Stimulated activated CD4-positive, alpha-beta T cell treated with anti-CD3 and anti-CD28 coated beads, Interleukin-1b, Interleukin-23, amount 100 ng/mL, for 48 hours (primary cell): ENCODE results near the gene GPR78.
A peak's percentile ranks its signal among the peaks of the same experiment; 100 is the strongest.

Experiments used
- DNase-seq: peaks from one replicate; pipeline ENCODE4 v3.0.0-alpha.2; 2020

GPR78 gene

GRCh38 chr4:8580321-8581093 lies at the start of gene GPR78:
TSS of gene GPR78 (plus strand) at chr4:8580392. CDS start at chr4:8580983, 591 bp downstream.
- DNase-seq: peak; percentile 34

- DNase-seq: no peak
Measured at GRCh38 chr4:8532245-8532781, 47.9 kb upstream of the GPR78 start.

DNA sequence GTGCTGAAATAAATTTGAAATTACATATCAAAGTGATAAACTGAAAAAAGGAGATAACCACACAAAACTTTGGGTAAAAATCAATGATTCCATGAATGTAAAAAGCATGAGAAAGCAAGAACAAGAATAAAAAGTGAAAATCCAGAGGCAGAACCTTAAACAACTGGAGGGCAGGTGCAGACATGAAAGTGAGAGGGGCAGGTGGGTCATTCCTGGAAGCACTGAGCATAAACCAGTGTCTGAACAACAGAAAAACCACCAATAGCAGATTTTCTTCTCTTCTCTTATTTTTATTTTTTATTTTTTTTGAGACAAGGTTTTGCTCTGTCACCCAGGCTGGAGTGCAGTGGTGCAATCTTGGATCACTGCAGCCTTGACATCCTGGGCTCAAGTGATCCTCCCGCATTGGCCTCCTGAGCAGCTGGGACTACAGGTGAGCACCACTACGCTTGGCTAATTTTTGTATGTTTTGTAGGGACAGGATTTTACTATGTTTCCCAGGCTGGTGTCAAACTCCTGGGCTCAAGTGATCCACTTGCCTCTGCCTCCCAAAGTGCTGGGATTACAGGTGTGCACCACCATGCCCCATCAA lies 46.8 kb upstream of the GPR78 start:
- no peak for DNase-seq

DNA sequence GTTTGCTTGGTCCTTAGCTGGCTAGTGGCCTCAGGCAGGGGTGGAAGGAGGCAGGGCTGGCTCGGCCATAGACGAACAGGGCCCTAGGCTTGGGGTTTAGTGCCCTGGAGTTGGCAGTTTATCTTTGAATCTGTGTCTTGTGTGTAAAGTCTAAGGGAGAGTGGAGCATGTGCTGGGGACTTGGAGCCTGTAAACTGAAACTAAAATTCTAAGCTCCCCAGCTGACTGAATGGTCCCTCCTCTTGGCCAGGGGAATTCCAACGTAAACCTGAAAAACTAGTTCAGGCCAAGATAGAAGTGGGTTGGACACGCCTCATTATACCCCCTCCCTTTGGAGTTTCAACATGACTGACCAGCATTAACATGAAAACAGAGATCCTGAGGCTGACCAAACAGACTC lies 46.1 kb upstream of the GPR78 start:
- no peak for DNase-seq

DNA sequence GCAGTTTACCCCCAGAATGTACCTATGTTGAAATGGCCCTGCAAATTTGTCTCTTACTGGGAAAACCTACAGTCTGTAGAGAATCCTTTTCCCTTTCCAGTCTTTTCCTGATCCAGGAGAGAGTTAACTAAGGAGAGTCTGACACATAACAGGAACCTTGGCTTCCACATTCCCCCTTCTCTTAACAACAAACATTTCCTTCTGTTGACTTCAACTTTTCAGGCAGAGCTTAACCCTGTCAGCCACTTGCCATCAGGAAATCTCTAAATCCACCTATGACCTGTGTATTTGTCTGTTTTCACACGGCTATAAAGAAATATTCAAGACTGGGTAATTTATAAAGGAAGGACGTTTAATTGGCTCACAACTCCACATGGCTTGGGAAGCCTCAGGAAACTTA lies 45.6 kb upstream of the GPR78 start:
- DNase-seq: no peak

DNA sequence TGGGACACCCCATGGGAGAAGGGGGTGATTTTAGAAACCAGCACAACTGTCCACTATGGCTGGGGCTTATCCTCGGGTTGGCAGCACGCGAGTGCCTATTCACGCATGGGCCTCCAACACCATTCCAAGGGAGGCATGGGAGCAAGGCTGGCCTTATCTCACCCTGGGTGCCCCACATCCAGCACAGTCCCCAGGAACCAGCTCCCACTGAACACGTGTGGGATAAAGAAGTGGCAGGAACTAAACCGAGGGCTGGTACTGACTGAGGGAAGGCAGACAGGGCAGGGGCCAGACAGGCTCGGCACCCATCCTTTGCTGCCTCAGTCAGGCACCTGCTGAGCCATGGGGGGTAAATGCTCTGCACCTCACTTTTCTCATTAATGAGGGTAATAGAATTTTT lies 43.7 kb upstream of the GPR78 start:
- no peak for DNase-seq

DNA sequence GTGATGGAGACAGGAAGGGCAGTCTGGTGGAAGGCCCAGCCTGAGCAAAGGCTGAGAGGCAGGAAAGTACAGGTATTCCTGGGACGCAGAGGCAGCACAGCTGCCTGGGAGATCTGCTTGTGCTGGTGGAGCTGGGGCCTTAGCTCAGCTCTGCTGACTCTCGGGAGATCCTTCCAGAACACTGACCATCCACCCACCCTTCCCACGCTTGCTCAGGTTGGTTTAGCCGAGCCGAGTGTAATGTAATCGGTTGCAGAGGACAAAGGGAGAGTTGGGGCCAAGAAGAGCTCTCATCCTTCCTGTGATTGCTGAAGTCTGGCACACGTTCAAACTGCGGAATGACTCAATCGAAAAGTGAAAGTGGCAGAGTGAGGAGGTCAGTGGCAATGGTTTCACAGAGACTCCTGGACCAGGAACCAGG lies 43.1 kb upstream of the GPR78 start:
- DNase-seq: no peak

GRCh38 chr4:8538076-8538702 lies 42.0 kb upstream of the GPR78 start:
- no peak for DNase-seq

GRCh38 chr4:8538703-8539567 lies 41.3 kb upstream of the GPR78 start:
- no peak for DNase-seq

DNA sequence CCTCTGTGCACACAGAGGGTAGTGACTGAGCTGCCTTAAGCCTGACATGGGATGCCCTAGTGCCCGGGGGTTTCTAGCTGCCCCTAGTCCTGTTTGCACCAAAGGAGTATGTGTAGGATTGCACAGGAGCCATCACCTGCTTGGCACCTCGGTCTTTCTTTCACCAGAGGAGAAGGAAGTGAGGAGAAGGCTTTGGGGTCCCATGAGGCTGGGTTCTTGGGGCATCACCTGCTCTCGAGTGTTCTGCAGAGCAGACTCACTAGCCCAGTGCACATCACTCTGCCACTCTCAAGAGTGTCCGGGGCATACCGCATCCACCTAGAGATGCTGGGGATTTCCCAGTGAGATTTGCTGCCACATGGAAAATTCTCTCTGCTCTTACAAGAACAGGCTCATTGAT lies 40.5 kb upstream of the GPR78 start:
- DNase-seq: no peak

GRCh38 chr4:8540072-8540471 lies 40.1 kb upstream of the GPR78 start:
- DNase-seq: peak; percentile 30

DNA sequence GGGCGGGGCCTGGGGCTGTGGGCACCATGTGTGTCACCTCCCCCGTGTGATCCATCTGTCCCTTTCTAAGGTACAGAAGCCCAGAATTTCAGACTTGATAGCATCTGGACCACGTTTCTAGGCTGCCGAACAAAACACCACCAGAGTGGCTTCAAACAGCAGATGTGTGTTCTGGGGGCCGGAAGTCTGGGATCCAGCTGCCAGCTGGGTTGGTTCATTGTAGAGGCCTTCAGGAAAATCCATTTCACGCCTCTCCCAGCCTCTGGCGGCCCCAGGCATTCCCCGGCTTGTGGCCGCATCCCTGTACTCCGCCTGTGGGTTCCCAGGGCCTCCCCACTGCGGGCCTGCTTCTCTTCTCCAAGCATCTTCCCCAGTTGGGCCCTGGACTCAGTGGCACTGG lies 39.6 kb upstream of the GPR78 start:
- no peak for DNase-seq

- no peak for DNase-seq
Measured at GRCh38 chr4:8540991-8541390, 39.2 kb upstream of the GPR78 start.

- no peak for DNase-seq
Measured at GRCh38 chr4:8541981-8542715, 38.0 kb upstream of the GPR78 start.

GRCh38 chr4:8542776-8543525 lies 37.2 kb upstream of the GPR78 start:
- no peak for DNase-seq

DNA sequence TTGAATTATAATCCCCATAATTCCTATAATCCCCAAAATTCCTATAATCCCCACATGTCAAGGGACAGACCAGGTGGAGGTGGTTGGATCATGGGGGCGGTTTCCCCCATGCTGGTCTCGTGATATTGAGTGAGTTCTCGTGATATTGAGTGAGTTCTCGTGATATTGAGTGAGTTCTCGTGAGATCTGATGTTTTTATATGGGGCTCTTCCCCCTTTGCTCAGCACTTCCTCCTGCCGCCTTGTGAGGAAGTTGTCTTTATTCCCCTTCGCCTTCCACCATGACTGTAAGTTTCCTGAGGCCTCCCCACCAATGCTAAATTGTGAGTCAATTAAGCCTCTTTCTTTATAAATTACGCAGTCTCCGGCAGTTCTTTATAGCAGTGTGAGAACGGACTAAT lies 36.6 kb upstream of the GPR78 start:
- DNase-seq: no peak

DNA sequence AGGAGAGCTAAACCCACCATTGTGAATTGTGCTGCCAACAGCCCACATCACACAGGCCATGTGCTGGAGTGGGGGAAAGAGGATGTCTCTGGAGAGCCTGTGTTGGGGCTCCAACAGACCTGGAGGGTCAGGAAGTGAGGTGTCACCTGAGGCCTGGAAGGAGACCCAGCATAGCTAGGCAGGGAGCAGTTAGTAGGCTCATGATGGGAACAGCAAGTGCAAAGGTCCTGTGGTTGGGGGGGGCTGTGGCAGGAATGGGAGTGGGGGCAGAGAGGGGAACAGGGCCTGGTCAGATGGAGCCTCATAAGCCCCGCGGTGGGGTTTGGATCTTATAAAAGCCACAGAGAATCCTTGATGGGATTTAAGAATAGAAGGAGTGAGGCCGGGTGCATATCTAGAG lies 35.9 kb upstream of the GPR78 start:
- DNase-seq: no peak

DNA sequence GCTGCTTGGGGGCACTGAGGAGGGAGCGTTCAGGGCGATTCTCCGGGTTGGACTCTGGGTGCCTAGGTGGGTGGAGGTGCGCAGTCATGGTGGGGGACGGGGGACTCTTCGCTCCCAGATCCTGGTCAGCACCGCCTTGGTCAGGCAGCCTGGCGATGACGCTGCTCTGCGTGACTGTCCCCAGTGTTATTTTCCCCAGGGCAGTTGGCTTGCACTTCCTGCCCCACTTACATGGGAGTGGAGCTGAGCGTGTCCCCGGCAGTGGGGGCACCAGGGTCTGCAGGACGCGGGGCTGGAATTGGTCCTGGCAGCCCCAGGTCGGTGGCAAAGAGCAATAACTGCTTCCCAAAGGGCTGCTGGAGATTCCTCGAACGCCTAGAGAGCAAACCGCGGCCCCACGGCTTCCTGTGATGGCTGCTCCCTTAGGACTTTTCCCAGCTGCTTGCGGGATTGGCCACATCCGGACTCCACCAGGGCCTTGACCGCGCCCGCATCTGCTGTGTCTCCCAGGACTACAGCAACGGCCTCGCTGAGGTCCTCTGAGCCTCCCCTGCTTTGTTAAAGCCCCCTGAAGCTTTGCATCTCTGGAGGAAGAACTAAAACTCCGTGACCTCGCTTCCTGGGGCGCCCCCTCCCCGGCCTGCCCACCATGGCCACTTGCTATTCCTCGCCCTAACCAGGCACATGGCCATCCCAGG lies 35.3 kb upstream of the GPR78 start:
- DNase-seq: no peak

DNA sequence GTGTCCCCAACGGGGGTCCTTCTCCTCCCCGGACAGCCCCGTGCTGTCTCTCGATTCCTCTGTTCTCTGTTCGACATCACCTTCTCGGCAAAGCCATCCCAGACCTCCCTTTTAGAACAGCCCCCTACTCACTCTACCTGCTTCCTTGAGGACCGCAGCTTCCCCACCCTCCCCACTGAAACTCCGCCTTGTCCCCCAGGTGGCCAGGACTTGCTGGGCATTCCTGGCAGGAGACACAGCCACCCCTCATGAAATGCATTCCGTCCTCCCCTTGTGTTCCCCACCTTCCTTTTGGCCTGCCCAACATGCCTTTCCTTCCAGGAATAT lies 34.8 kb upstream of the GPR78 start:
- DNase-seq: no peak

- no peak for DNase-seq
Measured at GRCh38 chr4:8546766-8547107, 33.5 kb upstream of the GPR78 start.
